Measurements from ENCODE around the gene TOX2. TPM values are rescaled to one million over a fixed set of nuclear protein-coding genes. Genes with fewer than 3 reads are reported as not detected.

Gene TOX2
- polyA plus RNA-seq, 3 donors: 0.39 to 0.56 (median 0.47) TPM

GRCh38 chr20:44032583-44033331, 118.1 kb downstream of the TOX2 start:
- no peak overlapping the region for H2AFZ ChIP-seq (ENCODE audit: insufficient read depth, low read depth, low read length, poor library complexity, severe bottlenecking)
- H3K36me3 ChIP-seq (replicated peaks in 1 of 2; ENCODE audit: control insufficient read depth in 1 of 2, insufficient read depth in 2 of 2, low read length in 2 of 2): no peaks in the 10 kb centered on the region
- intact Hi-C loops (cut with micrococcal nuclease): no loop called here
- H3K4me1 ChIP-seq (ENCODE audit: control insufficient read depth in 1 of 2, insufficient read depth in 2 of 2, low read length in 2 of 2): no peaks in the 10 kb centered on the region
- H3K9ac ChIP-seq (ENCODE audit: insufficient read depth, low read length, poor library complexity, severe bottlenecking): no peak overlapping the region
- H3K4me3 ChIP-seq (replicated peaks in 1 of 3; ENCODE audit: low read depth in 2 of 3, low read length in 3 of 3): no peak overlapping the region
- Mint-ChIP-seq H3K9me3 (peaks cover 0 to 2% (median 0%) of the 10 kb centered on the region in 7 donors), H3K27me3 (ENCODE audit: low read depth in 3 of 3) (peaks cover 18 to 65% (median 42%) of the 10 kb centered on the region in 3 donors), H3K4me1 (peaks cover 2% of the 10 kb centered on the region), H3K27ac (no peak overlapping the region), H3K4me3 (no peak overlapping the region), H3K36me3 (peaks cover 0 to 1% of the 10 kb centered on the region in 2 donors)
- no peak overlapping the region for H3K27ac ChIP-seq (ENCODE audit: low read depth in 1 of 2, low read length in 2 of 2)
- H3K4me2 ChIP-seq (replicated peaks; ENCODE audit: extremely low read depth, low read length, poor library complexity, severe bottlenecking): no peak overlapping the region
- DNase-seq: no peak
- TF ChIP-seq CTCF (IDR thresholded peaks at IDR 0.05): no peak
- H3K79me2 ChIP-seq (ENCODE audit: insufficient read depth, low read length): no peaks in the 10 kb centered on the region
- 83% methylated on average over 5 of the region's 12 CpGs for WGBS (ENCODE audit: insufficient coverage)
- H3K9me3 ChIP-seq (replicated peaks in 1 of 2; ENCODE audit: control insufficient read depth in 1 of 2, insufficient read depth in 1 of 2, low read length in 2 of 2): no peaks in the 10 kb centered on the region
- H4K20me1 ChIP-seq (ENCODE audit: insufficient read depth, low read length): no peaks in the 10 kb centered on the region
- H3K27me3 ChIP-seq (ENCODE audit: control insufficient read depth in 2 of 2, insufficient read depth in 2 of 2, low read length in 2 of 2): peaks cover 0 to 23% of the 10 kb centered on the region in 2 donors

GRCh38 chr20:44033344-44033743, 118.7 kb downstream of the TOX2 start:
- H3K36me3 Mint-ChIP-seq: peaks cover 0 to 1% of the 10 kb centered on the region in 2 donors
- no peak overlapping the region for H3K4me3 ChIP-seq (replicated peaks in 1 of 3; ENCODE audit: low read depth in 2 of 3, low read length in 3 of 3)
- H3K27me3 Mint-ChIP-seq (ENCODE audit: low read depth in 3 of 3): peaks cover 21 to 66% (median 44%) of the 10 kb centered on the region in 3 donors
- peaks cover under 1 to 29% of the 10 kb centered on the region in 2 donors for H3K27me3 ChIP-seq (ENCODE audit: control insufficient read depth in 2 of 2, insufficient read depth in 2 of 2, low read length in 2 of 2)
- H3K4me1 ChIP-seq (ENCODE audit: control insufficient read depth in 1 of 2, insufficient read depth in 2 of 2, low read length in 2 of 2): no peaks in the 10 kb centered on the region
- H3K27ac Mint-ChIP-seq: no peak overlapping the region
- no peak overlapping the region for H2AFZ ChIP-seq (ENCODE audit: insufficient read depth, low read depth, low read length, poor library complexity, severe bottlenecking)
- H3K9ac ChIP-seq (ENCODE audit: insufficient read depth, low read length, poor library complexity, severe bottlenecking): no peak overlapping the region
- no peaks in the 10 kb centered on the region for H4K20me1 ChIP-seq (ENCODE audit: insufficient read depth, low read length)
- DNase-seq: no peak
- H3K4me2 ChIP-seq (replicated peaks; ENCODE audit: extremely low read depth, low read length, poor library complexity, severe bottlenecking): no peak overlapping the region
- H3K4me1 Mint-ChIP-seq: peaks cover 2% of the 10 kb centered on the region
- WGBS (ENCODE audit: insufficient coverage): 33% methylated on average over 1 of the region's 2 CpGs
- H3K9me3 ChIP-seq (replicated peaks in 1 of 2; ENCODE audit: control insufficient read depth in 1 of 2, insufficient read depth in 1 of 2, low read length in 2 of 2): no peaks in the 10 kb centered on the region
- no peak for TF ChIP-seq CTCF (IDR thresholded peaks at IDR 0.05)
- intact Hi-C loops (cut with micrococcal nuclease): no loop called here
- no peak overlapping the region for H3K4me3 Mint-ChIP-seq
- H3K27ac ChIP-seq (ENCODE audit: low read depth in 1 of 2, low read length in 2 of 2): no peak overlapping the region
- H3K36me3 ChIP-seq (replicated peaks in 1 of 2; ENCODE audit: control insufficient read depth in 1 of 2, insufficient read depth in 2 of 2, low read length in 2 of 2): no peaks in the 10 kb centered on the region
- peaks cover 0 to 2% (median 0%) of the 10 kb centered on the region in 7 donors for H3K9me3 Mint-ChIP-seq
- no peaks in the 10 kb centered on the region for H3K79me2 ChIP-seq (ENCODE audit: insufficient read depth, low read length)
